Spleen (tissue), 11 donors: ENCODE measurements around the gene SCN4B. TPM values are rescaled to one million over a fixed set of nuclear protein-coding genes. Genes with fewer than 3 reads are reported as not detected.
"Not testable (repeated sequence)": the region's sequence is repeated elsewhere in the genome, so short reads cannot be mapped to it uniquely, and the experiment has no call there.

Experiments
- DNase-seq: peaks from one replicate; pipeline ENCODE4 v3.0.0-alpha.2; 2020
- H3K27ac ChIP-seq, 8 donors: fragments of 200-600 bp; sonication (generic) in 7 of 8; 1 replicate in 4 of 8; 2 replicates in 4 of 8; pipeline versions ENCODE4 v1.5.0 to v1.8.0; 2016 to 2021; ENCODE audit warnings: inconsistent platforms in 4 of 8, mild to moderate bottlenecking in 4 of 8, moderate library complexity in 1 of 8
- H3K27me3 ChIP-seq, 7 donors: fragments of 200-600 bp; sonication (generic) in 6 of 7; replicated peaks in 1 of 7; 1 replicate in 4 of 7; 2 replicates in 3 of 7; pipeline versions ENCODE4 v1.5.0 to v1.8.0; 2016 to 2021; ENCODE audit warnings: inconsistent platforms in 3 of 7, mild to moderate bottlenecking in 1 of 7
- H3K36me3 ChIP-seq, 6 donors: fragments of 200-600 bp; sonication (generic) in 5 of 6; 1 replicate in 4 of 6; 2 replicates in 2 of 6; pipeline versions ENCODE4 v1.5.0 to v1.8.0; 2016 to 2021; ENCODE audit warnings: inconsistent platforms in 2 of 6
- H3K4me1 ChIP-seq, 6 donors: fragments of 200-600 bp; sonication (generic) in 5 of 6; 1 replicate in 3 of 6; 2 replicates in 3 of 6; pipeline versions ENCODE4 v1.5.0 to v1.8.0; 2016 to 2021; ENCODE audit warnings: inconsistent platforms in 3 of 6
- H3K4me3 ChIP-seq, 8 donors: fragments of 200-600 bp; sonication (generic) in 7 of 8; 1 replicate in 4 of 8; 2 replicates in 4 of 8; pipeline versions ENCODE4 v1.5.0 to v1.8.0; 2016 to 2021; ENCODE audit warnings: inconsistent platforms in 4 of 8, mild to moderate bottlenecking in 4 of 8, moderate library complexity in 2 of 8
- H3K9me3 ChIP-seq, 8 donors: fragments of 200-600 bp; sonication (generic) in 7 of 8; 1 replicate in 4 of 8; 2 replicates in 4 of 8; pipeline versions ENCODE4 v1.5.0 to v1.8.0; 2016 to 2021; ENCODE audit warnings: inconsistent platforms in 4 of 8
- CTCF ChIP-seq, 11 experiments: fragments of 200-600 bp in 7 of 11; fragments of 450-650 bp in 4 of 11; sonication (generic) in 4 of 11; IDR thresholded peaks in 8 of 11; conservative IDR thresholded peaks in 3 of 11; 1 replicate in 7 of 11; 2 replicates in 4 of 11; pipeline versions ENCODE4 v1.4.0 to v1.8.0; 2016 to 2021; ENCODE audit warnings: antibody characterized with exemption in 11 of 11, inconsistent platforms in 4 of 11, mild to moderate bottlenecking in 1 of 11
- POLR2A ChIP-seq, 3 donors: fragments of 450-650 bp; IDR thresholded peaks; one replicate each; pipeline ENCODE4 v1.5.1; 2017; ENCODE audit warnings: antibody characterized with exemption in 3 of 3, mild to moderate bottlenecking in 1 of 3
- POLR2AphosphoS5 ChIP-seq, 3 donors: sonication (generic); formaldehyde crosslinking; IDR thresholded peaks; one replicate each; pipeline ENCODE4 v1.5.1; 2017; ENCODE audit warnings: antibody characterized with exemption in 3 of 3
- WGBS, 5 donors: extraction: QIAGEN DNeasy Blood & Tissue Kit in 3 of 5; methylation state at CpG; one replicate each; pipeline versions ENCODE4 v1.1.5 to v1.1.7; 2013 to 2018; 5-methylcytosine and 5-hydroxymethylcytosine counted together
- intact Hi-C: fragments of 100-400 bp; cut with DNase I; formaldehyde crosslinking; loops from one replicate; pipeline ENCODE4 v1.15.0; 2023; ENCODE audit warnings: low total_unique reads
- polyA plus RNA-seq, 3 donors: library from polyadenylated mRNA; stranded (reverse); fragments of 200-250 nt; gene quantifications; one replicate each; pipeline ENCODE4 v1.2.1, GENCODE V29; 2013
- total RNA-seq, 7 donors: library from RNA; depleted of rRNA in 3 of 7; stranded (reverse); fragments of >200 nt in 3 of 7; fragmentation: NEBNext Ultra II Directional in 4 of 7; extraction: Animal tissue kit (Norgen Biotek cat#: 25700) in 4 of 7; gene quantifications; one replicate each; pipeline versions ENCODE4 v1.1.0 to v1.2.1, GENCODE V29; 2016 to 2021
- donor health status: healthy with polysubstance abuse.
- donor health status: DM: no; HTN: no; CAD: no; lungs with moderate emphysema.
- donor health status: DM: no; HTN: no; CAD: no.
- donor health status: Bipolar disorder and iron deficiency.
- donor health status: healthy.
- donor health status: DM: no; HTN: no; CAD: no.
- donor health status: DM: yes; HTN: yes; CAD: no.

The SCN4B gene
- total and polyA plus RNA-seq, 10 donors, result 0.06 to 1.9 (median 0.41) TPM; not detected in 2

GRCh38 chr11:118193910-118194566 is 41.4 kb upstream of the SCN4B start:
- DNase-seq, result no peak
- H3K4me3 ChIP-seq, result no peak overlapping the region
- TF ChIP-seq POLR2AphosphoS5 (IDR thresholded peaks at IDR 0.05) (no peak), POLR2A (IDR thresholded peaks at IDR 0.05) (no peak), CTCF (IDR thresholded peaks at IDR 0.05 in 8 of 11, conservative IDR thresholded peaks at IDR 0.05 in 3 of 11) (no peak)
- peaks cover 3 to 12% (median 11%) of the 10 kb centered on the region in 6 donors for H3K4me1 ChIP-seq
- H3K36me3 ChIP-seq, result peaks cover 0 to 74% (median 7%) of the 10 kb centered on the region in 6 donors
- intact Hi-C loops, result no loop called here
- peaks cover 0 to 23% (median 8%) of the 10 kb centered on the region in 8 donors for H3K9me3 ChIP-seq
- H3K27me3 ChIP-seq, result peaks cover 0 to 16% (median 0%) of the 10 kb centered on the region in 7 donors
- no peak overlapping the region for H3K27ac ChIP-seq
- 81 to 87% (median 82%) methylated on average over 6 of the region's 6 CpGs for WGBS, 5 donors

- Histone ChIP-seq H3K36me3 (peaks cover 0 to 62% (median 6%) of the 10 kb centered on the region in 6 donors), H3K27me3 (peaks cover 0 to 28% (median 0%) of the 10 kb centered on the region in 7 donors), H3K9me3 (peaks cover 0 to 23% (median 8%) of the 10 kb centered on the region in 8 donors)
- intact Hi-C loops, H3K27ac ChIP-seq, H3K4me1 ChIP-seq, DNase-seq, H3K4me3 ChIP-seq: not testable (repeated sequence)
- WGBS, 5 donors, result 67 to 81% (median 77%) methylated on average over 5 of the region's 5 CpGs
Measured at GRCh38 chr11:118192817-118193216, 40.2 kb upstream of the SCN4B start.

- peaks cover 0 to 42% (median 0%) of the 10 kb centered on the region in 7 donors for H3K27me3 ChIP-seq
- peaks cover 0 to 19% (median 6%) of the 10 kb centered on the region in 6 donors for H3K4me1 ChIP-seq
- H3K4me3 ChIP-seq, intact Hi-C loops, H3K27ac ChIP-seq, DNase-seq: not testable (repeated sequence)
- 44 to 93% (median 89%) methylated on average over 2 of the region's 2 CpGs for WGBS, 5 donors
- H3K36me3 ChIP-seq, result peaks cover 0 to 44% (median 3%) of the 10 kb centered on the region in 6 donors
- peaks cover 0 to 23% (median 8%) of the 10 kb centered on the region in 8 donors for H3K9me3 ChIP-seq
Measured at GRCh38 chr11:118190942-118191506, 38.4 kb upstream of the SCN4B start.

DNA sequence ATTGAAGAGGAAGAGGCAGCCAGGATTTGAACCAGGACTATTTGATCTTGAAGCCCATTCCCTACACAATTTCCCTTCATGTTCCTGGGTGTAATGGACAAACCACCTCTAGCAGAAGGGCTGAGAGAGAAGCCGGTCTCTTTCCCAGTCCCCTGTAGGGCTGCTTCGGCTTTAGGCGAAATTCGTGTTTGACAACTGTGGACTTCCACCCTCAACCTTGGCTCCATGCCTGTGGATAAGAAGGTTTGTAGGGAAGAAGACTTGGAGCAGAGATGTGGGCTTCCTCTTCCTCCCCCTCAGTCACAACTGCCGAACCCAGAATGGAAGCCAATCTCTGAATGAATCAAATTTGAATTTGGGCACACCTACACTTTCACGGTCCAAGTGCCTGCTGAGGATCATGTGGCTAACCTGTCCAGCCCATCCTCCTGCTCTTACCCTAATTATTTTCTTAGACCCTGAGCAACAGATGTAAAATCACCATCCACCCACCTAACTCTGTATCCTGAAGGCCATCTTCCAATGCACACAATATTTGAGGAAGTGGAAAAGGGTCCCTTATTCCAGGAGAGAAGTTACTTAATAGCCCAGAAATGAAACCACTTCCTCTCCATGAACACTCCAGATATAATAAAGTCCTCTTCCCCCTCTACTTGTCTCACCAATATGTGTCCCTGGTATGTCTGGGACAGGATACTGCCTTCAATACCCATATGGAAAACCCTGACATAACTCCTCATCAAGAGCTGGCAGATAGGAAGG is 33.9 kb upstream of the SCN4B start:
- peaks cover 0 to 42% (median 0%) of the 10 kb centered on the region in 7 donors for H3K27me3 ChIP-seq
- no peak overlapping the region for H3K4me3 ChIP-seq
- WGBS, 5 donors, result 40 to 76% (median 63%) methylated on average over 6 of the region's 6 CpGs
- H3K36me3 ChIP-seq, result no peaks in the 10 kb centered on the region
- intact Hi-C loops, result no loop called here
- DNase-seq, result no peak
- peaks cover 0 to 9% (median 5%) of the 10 kb centered on the region in 8 donors for H3K9me3 ChIP-seq
- peaks cover 0 to 43% (median 9%) of the 10 kb centered on the region in 6 donors for H3K4me1 ChIP-seq
- H3K27ac ChIP-seq, result peak overlapping the region in 2 of 8 donors; percentile 84 to 85
- TF ChIP-seq CTCF (IDR thresholded peaks at IDR 0.05 in 8 of 11, conservative IDR thresholded peaks at IDR 0.05 in 3 of 11), result no peak
